Keratinocyte (primary cell): Measurements from ENCODE around the gene GUK1. TPM values are rescaled to one million over a fixed set of nuclear protein-coding genes. Genes with fewer than 3 reads are reported as not detected.

Experiments used
- DNase-seq: peaks from one replicate; pipeline ENCODE4 v3.0.0-alpha.2; 2011; ENCODE audit warnings: low read depth, missing footprints, low spot score
- FAIRE-seq: peaks from 2 replicates; lab custom pipeline; 2011; peaks lifted over from hg19 to GRCh38; lab: Jason Lieb, UNC
- H2AFZ ChIP-seq: 2 replicates; pipeline ENCODE4 v1.6.0; 2012; ENCODE audit warnings: low read length, control low read depth, inconsistent platforms; ENCODE audit not compliant: control insufficient read depth
- H3K27ac ChIP-seq: 2 replicates; pipeline ENCODE4 v1.5.1; 2011; ENCODE audit warnings: low read length; ENCODE audit not compliant: control insufficient read depth, insufficient read depth
- H3K27me3 ChIP-seq: 3 replicates; pipeline ENCODE4 v1.6.0; 2011; ENCODE audit warnings: low read length; ENCODE audit not compliant: control insufficient read depth, insufficient read depth; ENCODE audit errors: extremely low read depth
- H3K36me3 ChIP-seq, 2 experiments: 2 replicates in 1 of 2; 3 replicates in 1 of 2; pipeline ENCODE4 v1.5.1; 2011; ENCODE audit warnings: low read length in 2 of 2, mild to moderate bottlenecking in 1 of 2; ENCODE audit not compliant: control insufficient read depth in 2 of 2, insufficient read depth in 2 of 2; ENCODE audit errors: extremely low read depth in 1 of 2
- H3K4me1 ChIP-seq: 3 replicates; pipeline ENCODE4 v1.5.1; 2011; ENCODE audit warnings: low read length; ENCODE audit not compliant: control insufficient read depth, insufficient read depth; ENCODE audit errors: extremely low read depth
- H3K4me2 ChIP-seq: 3 replicates; pipeline ENCODE4 v1.6.0; 2011; ENCODE audit warnings: low read depth, low read length; ENCODE audit not compliant: control insufficient read depth, insufficient read depth; ENCODE audit errors: extremely low read depth
- H3K4me3 ChIP-seq, 3 experiments: fragments of 200-600 bp in 1 of 3; sonication (generic) in 1 of 3; 2 replicates in 2 of 3; 3 replicates in 1 of 3; pipeline ENCODE4 v1.5.1; 2011 to 2016; ENCODE audit warnings: low read length in 3 of 3, mild to moderate bottlenecking in 3 of 3, control low read depth in 2 of 3, inconsistent platforms in 1 of 3, low read depth in 1 of 3, mixed read lengths in 1 of 3, mixed run types in 1 of 3, moderate library complexity in 1 of 3; ENCODE audit not compliant: control insufficient read depth in 2 of 3, insufficient read depth in 2 of 3; ENCODE audit errors: extremely low read depth in 1 of 3
- H3K79me2 ChIP-seq: 2 replicates; pipeline ENCODE4 v1.6.0; 2012; ENCODE audit warnings: low read length; ENCODE audit not compliant: control insufficient read depth, insufficient read depth
- H3K9ac ChIP-seq: 3 replicates; pipeline ENCODE4 v1.6.0; 2011; ENCODE audit warnings: low read length; ENCODE audit not compliant: control insufficient read depth, insufficient read depth; ENCODE audit errors: extremely low read depth
- H3K9me1 ChIP-seq: 3 replicates; pipeline ENCODE4 v1.6.0; 2011; ENCODE audit warnings: low read length; ENCODE audit not compliant: control insufficient read depth, insufficient read depth; ENCODE audit errors: extremely low read depth
- H3K9me3 ChIP-seq: 2 replicates; pipeline ENCODE4 v1.5.1; 2012; ENCODE audit warnings: low read depth, low read length; ENCODE audit not compliant: control insufficient read depth
- H4K20me1 ChIP-seq: 3 replicates; pipeline ENCODE4 v1.6.0; 2011; ENCODE audit warnings: low read length; ENCODE audit not compliant: control insufficient read depth, insufficient read depth; ENCODE audit errors: extremely low read depth
- EZH2 ChIP-seq: IDR thresholded peaks from one replicate; pipeline ENCODE4 v1.6.1; 2012; ENCODE audit warnings: inconsistent platforms, mild to moderate bottlenecking, low read length, moderate library complexity
- dilution Hi-C: fragments of 300-500 bp; cut with MboI; formaldehyde crosslinking; loops from one replicate; pipeline ENCODE4 v1.7.0; 2020; ENCODE audit warnings: low sequenced_read_pairs; ENCODE audit not compliant: extremely low pct_ligation_motif_present
- polyA plus RNA-seq, 5 experiments: library from polyadenylated mRNA; depleted of rRNA in 3 of 5; stranded (reverse) in 3 of 5; stranded (forward) in 1 of 5; unstranded in 1 of 5; fragments of >200 nt; gene quantifications; 1 replicate in 1 of 5; 2 replicates in 3 of 5; 3 replicates in 1 of 5; pipeline versions ENCODE4 v1.2.1 to v1.2.3, GENCODE V29; 2011 to 2012; ENCODE audit warnings: missing spikeins in 2 of 5, low read depth in 1 of 5, low replicate concordance in 1 of 5
- TF ChIP-seq, protein P1 (sequence below), 3 experiments: IDR thresholded peaks in 1 of 3; conservative IDR thresholded peaks in 1 of 3; optimal IDR thresholded peaks in 1 of 3; 2 replicates in 2 of 3; 3 replicates in 1 of 3; pipeline versions ENCODE3 to v1.5.1; 2011; ENCODE audit warnings: low read length in 3 of 3, mild to moderate bottlenecking in 3 of 3, moderate library complexity in 2 of 3, control low read depth in 1 of 3, inconsistent platforms in 1 of 3; ENCODE audit not compliant: insufficient read depth in 2 of 3; ENCODE audit errors: extremely low read depth in 1 of 3

Gene GUK1
- polyA plus RNA-seq, 1 donor (not counting 4 experiments of a cell fraction or from before 2014, with no cell fraction given) = 450 TPM

DNA sequence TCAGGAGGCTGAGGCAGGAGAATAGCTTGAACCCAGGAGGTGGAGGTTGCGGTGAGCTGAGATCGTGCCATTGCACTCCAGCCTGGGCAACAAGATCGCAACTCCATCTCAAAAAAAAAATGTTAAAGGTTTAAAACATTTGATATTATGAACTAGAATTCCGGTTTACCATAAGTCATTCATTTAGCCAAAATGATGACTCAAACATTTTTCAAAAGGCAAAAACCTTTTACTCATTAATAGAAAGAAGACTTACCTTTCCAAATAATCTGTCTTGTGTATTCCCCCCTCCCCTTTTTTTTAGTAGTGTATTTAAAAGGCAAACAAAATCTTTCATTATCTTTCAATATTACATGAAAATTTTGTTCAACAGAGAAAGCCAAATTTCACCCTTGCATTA, 22.7 kb upstream of the GUK1 start:
- FAIRE-seq (no peak), DNase-seq (no peak)
- dilution Hi-C loops = no loop called here
- no peak overlapping the region for H3K9ac ChIP-seq
- TF ChIP-seq, protein P1, sequence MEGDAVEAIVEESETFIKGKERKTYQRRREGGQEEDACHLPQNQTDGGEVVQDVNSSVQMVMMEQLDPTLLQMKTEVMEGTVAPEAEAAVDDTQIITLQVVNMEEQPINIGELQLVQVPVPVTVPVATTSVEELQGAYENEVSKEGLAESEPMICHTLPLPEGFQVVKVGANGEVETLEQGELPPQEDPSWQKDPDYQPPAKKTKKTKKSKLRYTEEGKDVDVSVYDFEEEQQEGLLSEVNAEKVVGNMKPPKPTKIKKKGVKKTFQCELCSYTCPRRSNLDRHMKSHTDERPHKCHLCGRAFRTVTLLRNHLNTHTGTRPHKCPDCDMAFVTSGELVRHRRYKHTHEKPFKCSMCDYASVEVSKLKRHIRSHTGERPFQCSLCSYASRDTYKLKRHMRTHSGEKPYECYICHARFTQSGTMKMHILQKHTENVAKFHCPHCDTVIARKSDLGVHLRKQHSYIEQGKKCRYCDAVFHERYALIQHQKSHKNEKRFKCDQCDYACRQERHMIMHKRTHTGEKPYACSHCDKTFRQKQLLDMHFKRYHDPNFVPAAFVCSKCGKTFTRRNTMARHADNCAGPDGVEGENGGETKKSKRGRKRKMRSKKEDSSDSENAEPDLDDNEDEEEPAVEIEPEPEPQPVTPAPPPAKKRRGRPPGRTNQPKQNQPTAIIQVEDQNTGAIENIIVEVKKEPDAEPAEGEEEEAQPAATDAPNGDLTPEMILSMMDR (optimal IDR thresholded peaks at IDR 0.05 in 1 of 3, IDR thresholded peaks at IDR 0.05 in 1 of 3, conservative IDR thresholded peaks at IDR 0.05 in 1 of 3; ENCODE audit: extremely low read depth in 1 of 3, insufficient read depth in 2 of 3, low read length in 3 of 3) = no peak
- TF ChIP-seq EZH2 = no peak
- H2AFZ ChIP-seq = no peak overlapping the region
- no peak overlapping the region for H3K4me3 ChIP-seq
- no peaks in the 10 kb centered on the region for H3K9me3 ChIP-seq
- H3K36me3 ChIP-seq = no peaks in the 10 kb centered on the region
- no peaks in the 10 kb centered on the region for H3K27me3 ChIP-seq
- no peaks in the 10 kb centered on the region for H3K9me1 ChIP-seq
- H3K27ac ChIP-seq = no peak overlapping the region
- H3K4me1 ChIP-seq = peaks cover 22% of the 10 kb centered on the region
- H4K20me1 ChIP-seq = no peaks in the 10 kb centered on the region
- no peak overlapping the region for H3K4me2 ChIP-seq
- H3K79me2 ChIP-seq = peaks cover 13% of the 10 kb centered on the region

DNA sequence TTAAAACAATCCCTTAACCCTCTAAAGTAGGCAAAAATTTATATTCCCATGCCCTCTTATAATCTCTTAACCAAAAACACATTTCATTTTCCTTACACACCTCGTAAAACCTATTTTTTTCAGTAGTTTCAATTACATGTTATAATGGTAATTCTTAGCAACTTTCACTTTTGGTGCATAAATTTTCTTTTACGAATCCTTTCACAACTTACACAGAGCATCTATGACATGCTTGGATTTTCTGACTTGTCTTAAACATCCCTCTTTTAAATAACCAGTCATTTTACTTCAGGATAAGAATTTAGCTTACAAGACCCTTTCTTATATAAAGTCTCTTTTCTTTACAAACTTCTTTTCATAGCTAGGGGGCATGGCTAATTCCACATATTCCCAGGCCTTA, 22.0 kb upstream of the GUK1 start:
- no peak overlapping the region for H3K4me2 ChIP-seq
- FAIRE-seq (no peak), DNase-seq (no peak)
- no peaks in the 10 kb centered on the region for H3K27me3 ChIP-seq
- peaks cover 22% of the 10 kb centered on the region for H3K4me1 ChIP-seq
- no peak overlapping the region for H2AFZ ChIP-seq
- H3K4me3 ChIP-seq = no peak overlapping the region
- H3K9ac ChIP-seq = no peak overlapping the region
- no peaks in the 10 kb centered on the region for H3K9me3 ChIP-seq
- dilution Hi-C loops = no loop called here
- no peaks in the 10 kb centered on the region for H3K9me1 ChIP-seq
- TF ChIP-seq EZH2 = no peak
- TF ChIP-seq, protein P1 (optimal IDR thresholded peaks at IDR 0.05 in 1 of 3, IDR thresholded peaks at IDR 0.05 in 1 of 3, conservative IDR thresholded peaks at IDR 0.05 in 1 of 3; ENCODE audit: extremely low read depth in 1 of 3, insufficient read depth in 2 of 3, low read length in 3 of 3) = no peak
- H3K27ac ChIP-seq = no peak overlapping the region
- no peaks in the 10 kb centered on the region for H3K36me3 ChIP-seq
- no peaks in the 10 kb centered on the region for H4K20me1 ChIP-seq
- H3K79me2 ChIP-seq = peaks cover 13% of the 10 kb centered on the region
